ENCODE results near the gene ETS1. TPM values are rescaled to one million over a fixed set of nuclear protein-coding genes. Genes with fewer than 3 reads are reported as not detected.

Gene ETS1
- total RNA-seq, 1 experiment from 2014 or later, result 29.9 TPM

DNA sequence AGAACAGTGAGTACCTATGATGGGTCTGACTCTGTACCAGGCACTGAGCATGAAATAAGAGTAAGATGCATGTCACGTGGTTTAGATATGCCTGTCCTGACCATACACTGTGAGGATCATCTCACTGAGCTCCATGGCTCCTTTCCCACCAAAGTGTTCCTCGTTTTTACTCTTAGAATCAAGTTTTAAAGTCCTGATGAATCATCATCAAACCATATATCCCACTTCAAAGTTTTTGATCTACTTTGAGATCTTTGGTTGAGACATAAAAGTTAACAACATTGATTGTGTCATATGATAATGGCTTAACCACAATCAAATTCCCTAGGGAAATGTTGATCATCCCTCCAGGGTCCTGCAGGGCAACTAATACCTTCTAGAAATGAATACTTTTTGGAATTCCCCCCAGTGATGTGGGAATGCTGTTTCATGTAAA is 12.8 kb downstream of the ETS1 start:
- Histone ChIP-seq H4K20me1 (ENCODE audit: control insufficient read depth, insufficient read depth, insufficient read length) (no peaks in the 10 kb centered on the region), H2BK12ac (ENCODE audit: insufficient read length, low read depth, low read length) (no peak overlapping the region), H2BK20ac (ENCODE audit: low read depth, low read length, poor library complexity, severe bottlenecking) (no peak overlapping the region), H3K56ac (ENCODE audit: insufficient read length, low read depth, low read length) (no peak overlapping the region), H3K14ac (ENCODE audit: insufficient read depth, low read length) (no peak overlapping the region), H3K18ac (ENCODE audit: insufficient read length, low read depth, low read length) (no peak overlapping the region), H4K91ac (ENCODE audit: insufficient read length, low read depth, low read length) (no peak overlapping the region), H4K8ac (replicated peaks; ENCODE audit: insufficient read length, low read depth, low read length) (no peak overlapping the region), H4K5ac (ENCODE audit: insufficient read length, low read depth, low read length) (peak overlapping the region; percentile 94), H3K23ac (ENCODE audit: insufficient read length, low read depth, low read length) (peak overlapping the region; percentile 14), H3K9ac (ENCODE audit: extremely low read depth, insufficient read length, low read length) (no peak overlapping the region), H3K79me1 (ENCODE audit: insufficient read depth, low read depth, low read length, poor library complexity, severe bottlenecking) (no peaks in the 10 kb centered on the region), H3K4me2 (ENCODE audit: insufficient read depth, insufficient read length, low read length) (no peak overlapping the region), H3K9me3 (ENCODE audit: control insufficient read depth, low read depth, low read length) (no peaks in the 10 kb centered on the region), H3K4ac (ENCODE audit: low read depth, low read length) (no peak overlapping the region), H2BK120ac (ENCODE audit: low read depth, low read length, poor library complexity, severe bottlenecking) (no peak overlapping the region), H3K27me3 (ENCODE audit: insufficient read depth, low read length) (no peaks in the 10 kb centered on the region), H3K27ac (ENCODE audit: insufficient read length, low read depth, low read length) (no peak overlapping the region), H3K79me2 (ENCODE audit: insufficient read depth, low read length) (peaks cover 2% of the 10 kb centered on the region; the same call in 1 of the 2 replicates), H3T11ph (ENCODE audit: low read length) (no peak overlapping the region), H2BK5ac (ENCODE audit: insufficient read length, low read length) (no peak overlapping the region), H3K23me2 (ENCODE audit: insufficient read length, low read depth, low read length, poor library complexity, severe bottlenecking) (no peaks in the 10 kb centered on the region), H2BK15ac (ENCODE audit: low read depth, low read length) (no peak overlapping the region), H2AK5ac (ENCODE audit: insufficient read length, low read length) (no peak overlapping the region), H2AFZ (ENCODE audit: low read length) (no peak overlapping the region), H3K4me1 (ENCODE audit: insufficient read depth, low read length) (peaks cover 19% of the 10 kb centered on the region)
- Mint-ChIP-seq H3K9me3 (peaks cover 0 to 2% of the 10 kb centered on the region in 2 experiments; a peak in 1 of 5 replicates), H3K27ac (no peak overlapping the region), H3K36me3 (ENCODE audit: insufficient read depth in 1 of 3, low read depth in 3 of 3) (peaks cover 0 to 6% (median 2%) of the 10 kb centered on the region in 3 experiments; a peak in 3 of 7 replicates), H3K4me1 (peaks cover 39 to 60% of the 10 kb centered on the region in 2 experiments), H3K4me3 (no peak overlapping the region), H3K27me3 (ENCODE audit: low read depth) (no peaks in the 10 kb centered on the region)
- no peak for DNase-seq
- TF ChIP-seq, protein P1, sequence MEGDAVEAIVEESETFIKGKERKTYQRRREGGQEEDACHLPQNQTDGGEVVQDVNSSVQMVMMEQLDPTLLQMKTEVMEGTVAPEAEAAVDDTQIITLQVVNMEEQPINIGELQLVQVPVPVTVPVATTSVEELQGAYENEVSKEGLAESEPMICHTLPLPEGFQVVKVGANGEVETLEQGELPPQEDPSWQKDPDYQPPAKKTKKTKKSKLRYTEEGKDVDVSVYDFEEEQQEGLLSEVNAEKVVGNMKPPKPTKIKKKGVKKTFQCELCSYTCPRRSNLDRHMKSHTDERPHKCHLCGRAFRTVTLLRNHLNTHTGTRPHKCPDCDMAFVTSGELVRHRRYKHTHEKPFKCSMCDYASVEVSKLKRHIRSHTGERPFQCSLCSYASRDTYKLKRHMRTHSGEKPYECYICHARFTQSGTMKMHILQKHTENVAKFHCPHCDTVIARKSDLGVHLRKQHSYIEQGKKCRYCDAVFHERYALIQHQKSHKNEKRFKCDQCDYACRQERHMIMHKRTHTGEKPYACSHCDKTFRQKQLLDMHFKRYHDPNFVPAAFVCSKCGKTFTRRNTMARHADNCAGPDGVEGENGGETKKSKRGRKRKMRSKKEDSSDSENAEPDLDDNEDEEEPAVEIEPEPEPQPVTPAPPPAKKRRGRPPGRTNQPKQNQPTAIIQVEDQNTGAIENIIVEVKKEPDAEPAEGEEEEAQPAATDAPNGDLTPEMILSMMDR (conservative IDR thresholded peaks at IDR 0.05), result no peak
- WGBS (ENCODE audit: extremely low coverage, insufficient read length, low lambda C conversion rate), result no CpG with 5 or more reads among the region's 2 CpGs

All from H9 (cell line).